GM23248 (cell line): ENCODE results near the gene ACTC1.

Experiments
- EZH2 ChIP-seq: fragments of 200-600 bp; sonication (generic); IDR thresholded peaks from 2 replicates; pipeline ENCODE4 v1.6.1; 2018; ENCODE audit warnings: antibody characterized with exemption, mild to moderate bottlenecking; ENCODE audit not compliant: insufficient read depth, poor library complexity, severe bottlenecking
- EZH2phosphoT487 ChIP-seq: fragments of 200-600 bp; sonication (generic); IDR thresholded peaks from 2 replicates; pipeline ENCODE4 v1.6.1; 2018; ENCODE audit warnings: antibody characterized with exemption, moderate library complexity, mild to moderate bottlenecking, low read depth; ENCODE audit not compliant: insufficient read depth

- TF ChIP-seq EZH2, result no peak
- TF ChIP-seq EZH2phosphoT487, result no peak
Observed at GRCh38 chr15:34776606-34777105, 18.7 kb downstream of the ACTC1 start.
